HepG2 (cell line): ENCODE data around the gene C2CD2. TPM values are rescaled to one million over a fixed set of nuclear protein-coding genes. Genes with fewer than 3 reads are reported as not detected.

Experiments used
- CC2D1A ChIP-seq: sonication (generic); formaldehyde crosslinking; IDR thresholded peaks from 2 replicates; pipeline ENCODE4 v1.8.1; 2023; ENCODE audit warnings: mild to moderate bottlenecking, missing genetic modification reagents
- CENPT ChIP-seq: sonication (generic); formaldehyde crosslinking; IDR thresholded peaks from 2 replicates; pipeline ENCODE4 v1.8.0; 2022; ENCODE audit warnings: low read depth, mild to moderate bottlenecking, moderate library complexity, missing genetic modification reagents
- DMTF1 ChIP-seq: sonication (generic); formaldehyde crosslinking; IDR thresholded peaks from 2 replicates; pipeline ENCODE4 v1.4.0; 2020; ENCODE audit warnings: mild to moderate bottlenecking, missing genetic modification reagents
- DPF2 ChIP-seq: sonication (generic); formaldehyde crosslinking; IDR thresholded peaks from 2 replicates; pipeline ENCODE4 v1.4.0; 2020; ENCODE audit warnings: mild to moderate bottlenecking, low read depth, missing genetic modification reagents, borderline replicate concordance
- ELF3 ChIP-seq: IDR thresholded peaks from 2 replicates; pipeline ENCODE4 v1.6.1; 2016; ENCODE audit warnings: missing genetic modification reagents, missing compliant biosample characterization
- FOXK1 ChIP-seq: sonication (generic); formaldehyde crosslinking; IDR thresholded peaks from 2 replicates; pipeline ENCODE4 v1.4.0; 2020; ENCODE audit warnings: low read depth, missing genetic modification reagents, borderline replicate concordance
- HOXA9 ChIP-seq: sonication (generic); formaldehyde crosslinking; IDR thresholded peaks from 2 replicates; pipeline ENCODE4 v1.8.1; 2022; ENCODE audit warnings: missing genetic modification reagents, mild to moderate bottlenecking, moderate library complexity, borderline replicate concordance
- MIXL1 ChIP-seq: IDR thresholded peaks from 2 replicates; pipeline ENCODE4 v1.6.1; 2016
- NFIB ChIP-seq: sonication (generic); formaldehyde crosslinking; IDR thresholded peaks from 2 replicates; pipeline ENCODE4 v1.9.0; 2021; ENCODE audit warnings: missing genetic modification reagents, mild to moderate bottlenecking, borderline replicate concordance
- PRMT3 ChIP-seq: sonication (generic); formaldehyde crosslinking; IDR thresholded peaks from 2 replicates; pipeline ENCODE4 v1.8.1; 2022; ENCODE audit warnings: low read depth, mild to moderate bottlenecking, moderate library complexity, missing genetic modification reagents, borderline replicate concordance
- RBM39 ChIP-seq: fragments of 200-400 bp; formaldehyde crosslinking; IDR thresholded peaks from one replicate; pipeline ENCODE4 v1.6.1; 2018; ENCODE audit warnings: antibody characterized with exemption, mild to moderate bottlenecking, low read depth, low read length; ENCODE audit not compliant: poor library complexity, severe bottlenecking
- REXO4 ChIP-seq: sonication (generic); formaldehyde crosslinking; IDR thresholded peaks from 2 replicates; pipeline ENCODE4 v1.8.0; 2022; ENCODE audit warnings: missing genetic modification reagents, mild to moderate bottlenecking, borderline replicate concordance
- SRY ChIP-seq: sonication (generic); formaldehyde crosslinking; IDR thresholded peaks from 2 replicates; pipeline ENCODE4 v1.8.0; 2022; ENCODE audit warnings: mild to moderate bottlenecking, missing genetic modification reagents
- SUZ12 ChIP-seq: fragments of 150-350 bp; IDR thresholded peaks from 2 replicates; pipeline ENCODE4 v1.6.1; 2014; ENCODE audit warnings: low read depth, low read length
- TERF1 ChIP-seq: sonication (generic); formaldehyde crosslinking; IDR thresholded peaks from 2 replicates; pipeline ENCODE4 v1.8.0; 2022; ENCODE audit warnings: mild to moderate bottlenecking, missing genetic modification reagents, moderate library complexity
- ZNF205 ChIP-seq: IDR thresholded peaks from 2 replicates; pipeline ENCODE4 v1.6.1; 2018; ENCODE audit warnings: missing biosample characterization, missing genetic modification reagents
- ZNF276 ChIP-seq: sonication (generic); formaldehyde crosslinking; IDR thresholded peaks from 2 replicates; pipeline ENCODE4 v1.4.0; 2020; ENCODE audit warnings: mild to moderate bottlenecking, low read depth, missing genetic modification reagents
- ZNF33B ChIP-seq: sonication (generic); formaldehyde crosslinking; IDR thresholded peaks from 2 replicates; pipeline ENCODE4 v1.5.1; 2020; ENCODE audit warnings: mild to moderate bottlenecking, missing genetic modification reagents
- ZNF557 ChIP-seq: sonication (generic); formaldehyde crosslinking; IDR thresholded peaks from 2 replicates; pipeline ENCODE4 v1.4.0; 2020; ENCODE audit warnings: missing genetic modification reagents
- ZNF572 ChIP-seq: sonication (generic); formaldehyde crosslinking; IDR thresholded peaks from 2 replicates; pipeline ENCODE4 v1.5.1; 2020; ENCODE audit warnings: mild to moderate bottlenecking, missing genetic modification reagents
- polyA plus RNA-seq, 8 experiments: library from polyadenylated mRNA; depleted of rRNA in 3 of 8; stranded (reverse) in 7 of 8; unstranded in 1 of 8; fragments of >200 nt; fragmentation: Illumina TruSeq in 4 of 8; extraction: Trizol in 4 of 8; gene quantifications; 2 replicates each; pipeline versions ENCODE4 v1.2.1 to v1.2.3, GENCODE V29; 2011 to 2016; ENCODE audit warnings: low read depth in 4 of 8, missing spikeins in 1 of 8, mixed read lengths in 1 of 8; ENCODE audit not compliant: insufficient read depth in 1 of 8
- total RNA-seq, 5 experiments: library from RNA; depleted of rRNA; stranded (reverse); fragments of >200 nt; fragmentation: Illumina TruSeq; extraction: Trizol; gene quantifications; 2 replicates each; pipeline ENCODE4 v1.2.3, GENCODE V29; 2016; ENCODE audit warnings: low read depth in 1 of 5

The C2CD2 gene
- total and polyA plus RNA-seq, 2 of the 13 experiments (the other 11 are each of a cell fraction or from before 2014, with no cell fraction given): 12.5 to 19.7 TPM

- TF ChIP-seq TERF1 (CRISPR knock-in tag) (no peak), CC2D1A (CRISPR knock-in tag) (no peak), REXO4 (CRISPR knock-in tag) (no peak), ZNF572 (no peak), ELF3 (CRISPR knock-in tag) (peak; percentile 74; the same call in 1 of the 2 replicates), RBM39 (no peak), ZNF557 (CRISPR knock-in tag) (no peak), FOXK1 (CRISPR knock-in tag) (no peak), ZNF276 (CRISPR knock-in tag) (no peak), NFIB (CRISPR knock-in tag) (no peak), DMTF1 (CRISPR knock-in tag) (no peak), CENPT (CRISPR knock-in tag) (no peak), DPF2 (CRISPR knock-in tag) (peak; percentile 59; the same call in 1 of the 2 replicates), SRY (CRISPR knock-in tag) (no peak), SUZ12 (no peak), MIXL1 (CRISPR knock-in tag) (0 out of 2 replicates have a peak, but pooled peaks have one; percentile 18), PRMT3 (CRISPR knock-in tag) (no peak), HOXA9 (CRISPR knock-in tag) (no peak), ZNF33B (CRISPR knock-in tag) (no peak), ZNF205 (CRISPR knock-in tag) (no peak)
Measured at GRCh38 chr21:41957991-41958766, 4.4 kb upstream of the C2CD2 start (continued).
